ENCODE measurements around the gene DSC1. TPM values are rescaled to one million over a fixed set of nuclear protein-coding genes. Genes with fewer than 3 reads are reported as not detected.

The DSC1 gene, protein sequence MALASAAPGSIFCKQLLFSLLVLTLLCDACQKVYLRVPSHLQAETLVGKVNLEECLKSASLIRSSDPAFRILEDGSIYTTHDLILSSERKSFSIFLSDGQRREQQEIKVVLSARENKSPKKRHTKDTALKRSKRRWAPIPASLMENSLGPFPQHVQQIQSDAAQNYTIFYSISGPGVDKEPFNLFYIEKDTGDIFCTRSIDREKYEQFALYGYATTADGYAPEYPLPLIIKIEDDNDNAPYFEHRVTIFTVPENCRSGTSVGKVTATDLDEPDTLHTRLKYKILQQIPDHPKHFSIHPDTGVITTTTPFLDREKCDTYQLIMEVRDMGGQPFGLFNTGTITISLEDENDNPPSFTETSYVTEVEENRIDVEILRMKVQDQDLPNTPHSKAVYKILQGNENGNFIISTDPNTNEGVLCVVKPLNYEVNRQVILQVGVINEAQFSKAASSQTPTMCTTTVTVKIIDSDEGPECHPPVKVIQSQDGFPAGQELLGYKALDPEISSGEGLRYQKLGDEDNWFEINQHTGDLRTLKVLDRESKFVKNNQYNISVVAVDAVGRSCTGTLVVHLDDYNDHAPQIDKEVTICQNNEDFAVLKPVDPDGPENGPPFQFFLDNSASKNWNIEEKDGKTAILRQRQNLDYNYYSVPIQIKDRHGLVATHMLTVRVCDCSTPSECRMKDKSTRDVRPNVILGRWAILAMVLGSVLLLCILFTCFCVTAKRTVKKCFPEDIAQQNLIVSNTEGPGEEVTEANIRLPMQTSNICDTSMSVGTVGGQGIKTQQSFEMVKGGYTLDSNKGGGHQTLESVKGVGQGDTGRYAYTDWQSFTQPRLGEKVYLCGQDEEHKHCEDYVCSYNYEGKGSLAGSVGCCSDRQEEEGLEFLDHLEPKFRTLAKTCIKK
- total RNA-seq: not detected in 2 replicates

DNA sequence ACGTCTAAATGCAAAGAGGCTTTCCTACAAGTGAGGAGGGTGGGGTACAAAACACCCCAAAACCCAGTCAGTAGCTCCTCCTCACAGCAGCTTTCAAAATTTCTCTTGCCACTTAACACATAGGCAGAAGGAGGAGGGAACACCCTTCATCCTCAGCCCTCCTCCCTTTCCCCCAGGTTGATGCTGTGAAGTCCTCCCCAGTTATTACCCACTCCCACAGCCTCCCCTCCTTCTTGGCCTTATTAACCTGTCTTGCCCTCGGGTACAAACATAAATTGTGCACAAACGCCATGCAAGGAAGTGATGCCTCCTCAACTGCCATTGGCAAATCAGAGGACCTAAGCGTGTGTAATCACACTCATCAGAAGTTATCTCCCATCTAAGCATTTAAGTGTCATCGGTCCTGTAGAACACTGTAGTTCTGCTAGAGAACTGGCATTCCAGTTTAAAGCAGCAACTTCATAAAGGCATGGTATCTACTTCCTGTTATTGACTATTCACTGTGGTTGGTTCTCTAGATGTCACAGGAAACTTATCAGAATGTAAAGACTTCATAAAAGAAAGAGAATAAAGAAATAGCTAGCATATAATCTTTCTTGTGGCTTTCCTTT lies at the start of gene DSC1:
DSC1 (minus strand) TSS at position 32 of the 611 bp plus-strand sequence. CDS start 262 bp downstream, outside the sequence.

DNA sequence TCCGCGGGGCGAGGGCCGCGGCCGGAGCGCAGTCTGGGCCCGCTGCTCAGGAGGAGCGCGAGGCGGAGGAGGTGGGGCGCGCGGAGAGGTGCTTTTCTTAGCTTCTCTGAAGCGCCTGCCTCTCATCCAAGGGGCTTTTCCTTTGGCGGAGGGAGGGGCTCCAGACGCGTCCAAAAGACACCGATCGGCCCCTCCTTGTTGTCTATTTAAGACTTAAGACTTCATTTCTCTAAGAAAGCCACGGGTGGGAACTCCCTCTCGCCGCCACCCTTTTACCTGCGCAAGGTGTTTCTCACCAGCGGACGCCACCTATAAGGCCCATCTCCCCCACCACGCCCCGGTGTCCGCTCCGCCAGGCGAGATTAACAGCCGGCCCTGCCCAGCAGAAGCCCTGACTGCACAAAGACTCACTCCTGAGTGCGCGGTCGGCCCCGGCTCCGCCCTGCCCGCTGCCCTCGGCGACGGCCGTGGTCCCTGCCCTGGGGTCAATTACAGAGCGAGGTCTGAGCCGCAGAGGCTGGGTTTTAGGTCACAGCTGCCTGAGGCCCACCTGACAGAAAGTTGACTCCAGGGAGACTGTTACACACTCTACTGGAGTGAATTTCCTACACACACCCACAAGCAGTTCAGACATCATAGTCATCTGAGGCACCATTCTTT lies 60.5 kb downstream of the DSC1 start, which contains the start of gene DSC2:
DSC2 (minus strand) TSS at position 397 of the 660 bp plus-strand sequence. CDS start 450 bp downstream, outside the sequence.

Other genes with a start within 250 kb of the DSC1 start
- 0.09 and 0.14 TPM in 2 replicates for gene DSC3, start 120.1 kb downstream of the DSC1 start, total RNA-seq
- gene DSC2, start 60.4 kb downstream of the DSC1 start, total RNA-seq: under 0.01 TPM in 1 of 2 replicates, not detected in the other
- gene DSG1, start 155.3 kb upstream of the DSC1 start, total RNA-seq: not detected in 2 replicates
- not detected in 2 replicates for gene DSG4, start 213.9 kb upstream of the DSC1 start, total RNA-seq

All from smooth muscle cell of bladder (primary cell).